Right ventricle myocardium inferior (tissue), 1 donor: ENCODE data around the gene RGMA. TPM values are rescaled to one million over a fixed set of nuclear protein-coding genes. Genes with fewer than 3 reads are reported as not detected.
A peak's percentile ranks its signal among the peaks of the same experiment; 100 is the strongest.

Experiments used
- ATAC-seq: fragments of 200-7000 bp; cut with Tn5 transposase; one replicate; pipeline ENCODE4 v1.9.1; 2020; ENCODE audit warnings: mild to moderate bottlenecking, moderate library complexity
- DNase-seq: peaks from one replicate; pipeline ENCODE4 v3.0.0; 2021; ENCODE audit errors: missing footprints
- intact Hi-C: fragments of 100-400 bp; cut with DNase I; formaldehyde crosslinking; loops from one replicate; pipeline ENCODE4 v1.11.0; 2022
- long read RNA-seq: library from polyadenylated mRNA; unstranded; transcript quantifications from one replicate; pipeline ENCODE4 v2.0.0, GENCODE V29; 2021
- total RNA-seq: library from RNA; stranded (reverse); fragmentation: NEBNext Ultra II Directional; extraction: Animal tissue kit (Norgen Biotek cat#: 25700); gene quantifications from one replicate; pipeline ENCODE4 v1.2.1, GENCODE V29; 2021
- donor health status: DM: no; HTN: yes; CAD: no; lungs with severe emphysema.

RGMA gene, protein sequence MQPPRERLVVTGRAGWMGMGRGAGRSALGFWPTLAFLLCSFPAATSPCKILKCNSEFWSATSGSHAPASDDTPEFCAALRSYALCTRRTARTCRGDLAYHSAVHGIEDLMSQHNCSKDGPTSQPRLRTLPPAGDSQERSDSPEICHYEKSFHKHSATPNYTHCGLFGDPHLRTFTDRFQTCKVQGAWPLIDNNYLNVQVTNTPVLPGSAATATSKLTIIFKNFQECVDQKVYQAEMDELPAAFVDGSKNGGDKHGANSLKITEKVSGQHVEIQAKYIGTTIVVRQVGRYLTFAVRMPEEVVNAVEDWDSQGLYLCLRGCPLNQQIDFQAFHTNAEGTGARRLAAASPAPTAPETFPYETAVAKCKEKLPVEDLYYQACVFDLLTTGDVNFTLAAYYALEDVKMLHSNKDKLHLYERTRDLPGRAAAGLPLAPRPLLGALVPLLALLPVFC
- total RNA-seq: 35.2 TPM
- long read RNA-seq, full-length matches to known transcripts: 18 of 34 reads
- long read RNA-seq, partial matches to known transcripts: 10 of 34 reads
- long read RNA-seq, other reads (novel, unspliced or antisense): 6 of 34 reads

DNA sequence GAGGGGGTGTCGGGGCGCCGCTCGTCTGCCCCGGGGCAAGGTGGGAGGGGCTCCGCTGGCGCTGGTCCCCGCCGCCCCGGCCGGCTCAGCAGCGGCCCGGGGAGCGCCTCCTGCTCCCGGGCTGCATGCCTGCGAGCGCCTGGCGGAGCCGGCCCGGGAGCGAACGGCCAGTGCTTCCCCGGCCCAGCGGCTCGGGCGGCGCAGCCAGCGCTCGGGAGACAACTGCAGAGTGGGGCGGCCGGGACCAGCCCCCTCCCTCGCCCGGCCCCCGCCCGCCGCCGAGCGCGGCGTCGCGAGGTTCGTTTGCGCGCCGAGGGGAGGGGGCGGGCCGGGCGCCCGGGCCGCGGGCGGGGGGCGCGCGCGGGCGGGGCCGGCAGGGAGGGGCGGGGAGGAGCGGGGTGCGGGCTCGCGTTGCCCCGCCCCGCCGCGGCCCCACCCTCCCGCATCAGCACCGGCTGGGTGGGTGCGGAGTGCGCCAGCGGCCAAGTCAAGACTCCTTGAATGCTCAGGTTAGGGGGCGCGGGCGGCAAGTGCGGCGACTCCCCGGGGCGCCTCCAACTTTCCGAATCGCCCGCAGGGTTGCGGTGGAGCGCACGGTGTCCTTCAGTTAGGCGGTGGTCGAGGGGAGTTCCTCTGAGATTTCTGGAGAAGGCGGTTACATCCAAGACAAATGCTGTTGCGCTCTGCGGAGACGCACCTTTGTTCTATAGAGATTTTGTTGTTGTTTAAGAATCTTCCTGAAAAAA is at the start of gene RGMA:
Gene RGMA (minus strand): TSS at position 231 of the 746 bp plus-strand sequence. CDS start 279 bp downstream, outside the sequence.
- intact Hi-C loops: loop anchor here (2.0 to 5.0 kb wide), 4 partner anchors 57 to 528 kb away; no protein-coding TSS in a partner anchor
- peak; percentile 79 for DNase-seq

DNA sequence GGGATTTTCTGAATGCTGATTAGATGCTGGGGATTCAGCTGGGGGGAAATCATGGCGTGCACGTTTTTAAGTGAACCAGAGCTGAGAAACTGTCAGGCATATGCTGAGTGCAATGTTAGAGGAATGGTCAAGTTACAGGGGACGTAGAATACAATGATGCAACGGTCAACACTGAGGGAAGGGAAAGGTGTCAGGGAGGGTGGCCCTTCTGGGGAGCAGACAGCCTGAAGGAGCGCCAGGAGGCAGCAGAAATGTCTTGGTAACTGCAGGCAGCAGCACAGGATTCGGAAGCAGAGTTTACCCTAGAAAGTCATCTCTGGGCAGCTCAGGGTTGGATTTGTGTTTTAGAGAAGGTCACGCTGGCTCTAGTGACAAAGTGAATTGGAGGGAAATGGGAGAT is 47.6 kb upstream of the RGMA start:
- intact Hi-C loops: no loop called here
- DNase-seq (no peak), ATAC-seq (no peak)

More for the DNA sequence above, at the start of gene RGMA:
- ATAC-seq: peak; percentile 53

DNA sequence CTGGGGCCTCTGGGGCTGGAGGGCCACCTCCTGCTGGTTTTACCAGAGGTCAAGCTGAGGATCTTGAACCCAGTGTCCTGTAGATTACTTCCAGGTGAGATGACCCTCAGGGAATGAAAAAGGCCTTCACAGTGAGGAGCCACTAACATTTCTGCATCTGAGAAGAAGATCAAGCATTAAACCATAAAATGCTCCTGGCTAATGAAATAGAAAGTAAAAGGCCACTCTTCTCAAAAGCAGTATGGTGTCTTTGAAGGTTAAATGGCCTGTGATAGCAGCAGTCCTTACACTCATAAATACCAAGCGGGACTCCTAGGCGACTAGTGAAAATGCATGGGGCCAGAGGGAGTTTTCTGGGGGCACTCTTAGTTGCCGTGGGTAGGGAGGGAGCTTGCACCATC is 47.0 kb upstream of the RGMA start:
- no peak for DNase-seq
- ATAC-seq: no peak
- intact Hi-C loops: no loop called here

DNA sequence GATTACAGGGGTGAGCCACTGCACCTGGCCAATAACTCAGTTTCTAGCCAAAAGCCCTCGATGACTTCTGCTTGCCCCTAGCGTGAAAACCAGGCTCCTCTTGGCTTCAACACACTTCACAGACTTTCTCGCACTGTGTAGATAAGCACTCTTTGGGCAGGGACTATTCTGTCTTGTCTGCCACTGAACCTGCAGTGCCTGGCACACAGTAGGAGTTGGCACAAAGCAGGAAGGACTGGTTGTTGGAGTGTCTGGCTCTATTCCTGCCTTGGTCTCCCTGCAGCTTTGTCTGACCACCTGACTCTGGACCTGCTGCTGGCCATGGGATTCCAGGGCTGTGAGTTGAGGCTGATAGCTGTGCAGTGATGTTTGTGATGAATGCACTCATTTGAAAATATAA is 46.4 kb upstream of the RGMA start:
- ATAC-seq (peak; percentile 79), DNase-seq (no peak)
- intact Hi-C loops: no loop called here

DNA sequence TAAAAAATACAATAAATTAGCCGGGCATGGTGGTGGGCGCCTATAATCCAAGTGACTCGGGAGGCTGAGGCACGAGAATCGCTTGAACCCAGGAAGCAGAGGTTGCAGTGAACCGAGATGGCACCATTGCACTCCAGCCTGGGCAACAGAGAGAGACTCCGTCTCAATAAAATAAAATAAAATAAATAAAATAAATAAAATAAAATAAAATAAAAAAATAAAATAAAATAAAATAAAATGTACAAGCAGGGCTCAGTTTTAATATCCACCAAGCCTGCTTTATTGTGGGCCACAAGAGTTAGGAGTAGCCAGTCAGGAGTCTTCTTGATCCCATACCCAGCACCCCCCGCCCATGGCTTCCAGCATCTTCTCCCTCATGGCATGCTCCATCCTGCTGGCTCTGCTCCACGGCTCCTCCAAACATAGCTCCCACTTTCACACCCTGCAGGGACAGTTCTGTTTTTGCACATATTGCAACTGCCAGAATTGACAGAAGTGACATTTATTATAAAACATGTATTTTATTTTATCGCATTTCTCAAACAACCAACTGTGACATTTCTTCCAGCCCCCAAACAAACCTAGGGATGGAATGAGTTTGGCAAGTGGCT is 42.6 kb upstream of the RGMA start:
- ATAC-seq (no peak), DNase-seq (no peak)
- intact Hi-C loops: no loop called here

DNA sequence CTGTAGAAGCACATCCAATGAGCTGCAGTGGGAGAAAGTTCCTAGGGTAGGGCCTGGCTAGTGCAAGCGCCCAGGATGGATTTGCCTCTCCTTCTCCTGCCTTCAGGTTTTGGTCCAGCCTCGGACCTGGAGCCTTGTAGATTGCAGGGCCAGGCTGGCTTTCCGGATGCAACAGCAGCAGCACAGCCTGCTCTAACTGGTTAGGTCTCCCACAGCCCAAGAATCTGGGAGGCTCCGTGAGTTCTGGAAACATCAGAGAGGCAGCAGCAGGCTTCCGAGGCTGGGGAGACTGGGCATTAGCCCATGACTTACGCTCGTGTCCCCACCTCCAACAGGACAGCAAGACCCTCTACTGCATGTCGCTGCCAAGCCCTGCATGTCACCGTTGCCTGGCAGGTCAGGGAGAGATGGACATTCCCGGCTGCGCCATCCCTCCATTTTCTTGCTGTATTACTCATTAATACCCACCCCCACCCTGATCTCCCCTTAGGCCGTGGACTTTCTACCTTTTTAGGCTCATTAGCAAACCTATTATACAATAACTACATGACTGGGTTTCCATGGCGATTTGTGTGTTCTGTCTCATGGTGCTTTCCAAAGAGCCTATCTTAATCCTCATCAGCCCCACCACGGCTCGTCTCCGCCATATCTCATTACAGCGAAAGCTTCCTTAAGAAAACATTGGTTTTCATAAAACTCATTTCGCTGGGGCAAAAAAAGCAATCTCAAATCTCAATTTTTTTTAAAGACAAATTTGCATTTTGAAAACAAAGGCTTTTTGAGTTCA is 40.9 kb upstream of the RGMA start:
- ATAC-seq: no peak

DNA sequence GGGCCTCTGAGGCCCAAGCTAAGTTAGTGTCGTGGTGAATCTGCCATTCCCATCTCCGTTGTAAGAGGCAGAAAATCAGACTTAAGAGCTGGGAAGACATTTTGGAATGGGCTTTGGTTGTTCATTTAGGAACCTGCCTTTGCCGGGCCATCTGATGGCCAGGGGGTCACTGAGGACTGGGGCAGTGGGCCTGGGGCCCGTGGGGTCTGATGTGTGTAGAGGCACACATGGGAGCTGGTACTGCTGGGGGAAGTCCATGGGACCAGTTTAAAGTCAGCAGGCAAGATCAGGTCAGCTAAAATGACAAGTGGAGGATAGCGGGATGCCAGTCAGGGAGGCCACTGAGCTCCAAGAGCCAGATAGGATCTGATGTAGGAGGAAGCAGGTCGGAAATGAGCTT is 38.3 kb upstream of the RGMA start:
- DNase-seq (no peak), ATAC-seq (no peak)
- intact Hi-C loops: no loop called here

More for the DNA sequence above, 40.9 kb upstream of the RGMA start:
- no peak for DNase-seq
- intact Hi-C loops: no loop called here

DNA sequence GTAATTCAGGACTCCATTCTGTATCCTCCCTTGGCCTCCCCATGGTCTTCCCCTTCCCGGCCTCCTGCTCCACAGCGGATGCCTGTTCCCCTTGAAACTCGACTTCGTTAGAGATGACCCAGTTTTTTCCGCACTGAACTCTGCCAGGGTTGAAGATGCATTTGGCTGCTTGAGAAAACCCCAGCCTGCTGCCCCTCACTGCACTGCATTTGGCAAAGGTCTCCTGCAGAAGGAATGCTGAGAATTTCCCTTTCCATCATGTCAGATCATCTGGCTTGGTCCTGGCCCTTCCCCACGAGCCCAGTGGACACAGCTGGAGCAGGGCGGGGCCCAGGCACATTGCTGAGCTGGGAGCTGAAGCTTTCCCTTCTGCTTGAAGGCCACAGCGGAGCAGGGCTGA is 37.6 kb upstream of the RGMA start:
- peak; percentile 87 for DNase-seq
- ATAC-seq: peak; percentile 82
- intact Hi-C loops: no loop called here

DNA sequence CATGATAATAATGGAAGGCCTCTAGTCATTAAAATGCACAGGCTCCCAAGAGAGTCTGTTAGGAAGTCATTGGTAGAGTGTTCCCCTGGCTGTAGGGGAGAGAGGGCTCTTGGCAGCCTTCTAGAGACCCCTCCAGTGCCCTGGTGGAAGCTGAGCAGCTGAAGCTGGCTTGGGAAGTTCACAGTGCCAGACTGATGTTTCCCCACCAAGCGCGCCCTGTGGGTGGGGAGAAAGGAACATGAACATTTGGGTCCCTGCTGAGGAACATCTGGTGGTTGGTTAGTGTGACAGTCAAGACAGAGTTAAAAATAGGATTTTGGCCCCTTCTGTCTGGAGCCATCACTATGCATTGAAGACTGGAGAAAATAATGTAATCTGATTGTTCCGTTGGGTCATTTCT is 37.1 kb upstream of the RGMA start:
- ATAC-seq (peak; percentile 17), DNase-seq (no peak)
- intact Hi-C loops: no loop called here

DNA sequence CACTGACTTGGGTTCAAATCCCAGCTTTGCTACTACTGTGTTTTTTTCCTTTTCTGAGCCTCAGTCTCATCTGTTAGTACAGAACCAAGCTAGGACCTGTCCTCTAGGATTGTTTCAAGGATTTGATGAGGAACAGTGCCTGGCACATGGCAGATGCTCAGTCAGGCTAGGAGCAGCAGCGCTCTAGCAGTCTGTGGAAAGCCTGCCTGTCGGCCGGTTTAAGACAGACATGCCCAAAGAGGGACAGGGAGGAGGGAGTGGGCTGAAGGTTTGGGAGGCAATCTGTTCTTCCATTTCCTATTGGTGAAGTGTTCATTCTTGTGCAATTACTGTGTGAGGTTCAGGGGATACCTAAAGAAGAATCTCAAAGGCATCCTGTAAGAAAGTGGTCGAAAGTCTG is 35.1 kb upstream of the RGMA start:
- DNase-seq: no peak
- intact Hi-C loops: no loop called here
- no peak for ATAC-seq

DNA sequence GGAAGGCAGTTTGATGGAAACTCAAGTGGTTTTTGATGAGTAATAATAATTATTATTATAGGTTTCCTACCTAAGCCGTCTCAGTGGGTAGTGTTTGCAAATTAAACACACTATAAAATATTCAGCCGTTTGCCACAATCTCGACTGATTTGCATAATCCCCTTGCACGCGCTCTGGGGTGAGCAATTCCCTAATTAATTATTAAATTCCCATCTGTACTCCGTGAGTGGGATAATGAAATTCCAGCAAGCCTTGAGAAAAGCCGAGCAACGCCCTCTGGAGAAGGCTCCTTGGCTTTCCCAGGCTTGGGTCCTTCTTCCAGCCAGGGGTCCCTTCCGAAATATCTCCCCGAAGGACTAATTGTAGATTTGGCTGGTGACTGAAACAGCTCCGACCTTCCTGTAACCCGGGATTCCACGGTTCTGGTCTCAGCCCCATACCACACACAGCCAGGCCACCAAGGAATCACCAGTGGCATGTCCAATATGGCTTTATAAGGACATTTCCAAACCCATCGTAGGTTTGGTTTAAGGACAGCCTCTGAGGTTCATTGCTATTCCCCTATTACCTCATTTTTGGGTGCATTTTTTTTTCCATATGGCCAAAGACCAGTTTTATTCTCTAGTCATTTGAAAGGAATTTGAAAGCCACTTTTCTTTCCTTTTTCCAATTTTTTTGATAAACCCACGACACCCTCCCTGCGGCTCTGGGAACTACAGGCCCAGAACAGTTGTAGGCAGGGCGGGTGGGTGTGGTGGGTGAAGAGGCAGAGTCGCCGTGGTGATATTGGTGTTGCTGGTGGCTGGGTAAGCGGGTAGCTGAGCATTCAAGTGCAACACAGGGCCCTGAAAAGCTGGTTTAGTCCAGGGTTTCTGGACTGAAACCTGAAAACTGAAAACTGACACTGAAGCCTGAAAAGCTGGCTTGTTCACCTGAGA is 33.2 kb upstream of the RGMA start:
- ATAC-seq: peak; percentile 79
- intact Hi-C loops: no loop called here
- no peak for DNase-seq

DNA sequence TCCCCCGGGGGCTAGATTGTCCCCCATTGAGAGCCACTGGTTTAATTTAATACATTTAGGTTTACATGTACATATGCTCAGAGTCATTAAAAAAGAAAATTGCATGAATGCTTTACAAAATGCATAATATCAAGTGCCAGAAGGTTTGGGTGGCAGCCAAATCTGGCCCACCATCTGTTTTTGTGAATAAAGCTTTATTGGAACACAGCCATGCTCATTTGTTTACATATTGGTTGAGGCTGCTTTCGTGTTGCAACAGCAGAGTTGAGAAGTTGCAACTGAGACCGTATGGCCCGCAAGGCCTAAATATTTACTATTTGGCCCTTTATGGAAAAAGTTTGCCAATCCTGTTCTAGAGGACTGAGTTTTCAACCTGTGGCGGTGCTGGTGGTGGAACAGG is 32.1 kb upstream of the RGMA start:
- ATAC-seq (no peak), DNase-seq (no peak)
- intact Hi-C loops: no loop called here

DNA sequence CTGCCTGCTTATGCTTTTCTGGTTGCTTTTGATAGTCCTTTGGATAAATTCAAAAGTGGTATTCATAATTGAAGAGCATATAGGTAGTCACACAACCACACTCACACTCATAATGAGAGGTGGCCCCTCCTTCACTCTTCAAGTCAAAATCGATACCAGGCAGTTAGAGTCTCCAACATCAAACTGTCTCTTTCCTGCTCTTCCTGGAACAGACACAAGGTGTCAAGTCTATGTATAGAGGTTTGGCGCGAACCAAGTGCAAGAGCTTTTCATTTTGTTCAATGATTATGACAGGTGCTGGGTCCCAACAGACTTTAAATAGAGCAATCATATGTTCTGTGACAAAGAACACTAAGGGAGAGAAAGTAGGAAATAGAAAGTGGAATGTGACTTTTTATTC is 29.9 kb upstream of the RGMA start:
- DNase-seq (no peak), ATAC-seq (no peak)
- intact Hi-C loops: no loop called here

DNA sequence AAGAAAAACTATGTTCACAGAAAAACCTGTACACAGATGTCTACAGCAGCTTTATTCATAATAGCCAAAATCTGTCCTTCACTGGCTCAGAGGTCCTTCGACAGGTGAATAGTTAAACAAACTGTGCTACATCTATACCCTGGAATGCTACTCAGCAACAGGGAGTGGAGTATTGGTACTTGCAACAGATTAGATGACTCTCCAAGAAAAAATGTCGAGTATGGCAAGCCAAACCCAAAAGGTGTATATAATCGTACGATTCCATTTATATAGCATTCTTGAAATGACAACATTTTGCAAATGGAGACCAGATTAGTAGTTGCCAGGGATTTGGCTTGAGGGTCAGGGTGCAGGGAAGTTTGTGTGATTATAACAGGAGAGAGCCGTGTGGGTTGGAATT is 22.4 kb upstream of the RGMA start:
- intact Hi-C loops: no loop called here
- no peak for ATAC-seq
- DNase-seq: no peak

DNA sequence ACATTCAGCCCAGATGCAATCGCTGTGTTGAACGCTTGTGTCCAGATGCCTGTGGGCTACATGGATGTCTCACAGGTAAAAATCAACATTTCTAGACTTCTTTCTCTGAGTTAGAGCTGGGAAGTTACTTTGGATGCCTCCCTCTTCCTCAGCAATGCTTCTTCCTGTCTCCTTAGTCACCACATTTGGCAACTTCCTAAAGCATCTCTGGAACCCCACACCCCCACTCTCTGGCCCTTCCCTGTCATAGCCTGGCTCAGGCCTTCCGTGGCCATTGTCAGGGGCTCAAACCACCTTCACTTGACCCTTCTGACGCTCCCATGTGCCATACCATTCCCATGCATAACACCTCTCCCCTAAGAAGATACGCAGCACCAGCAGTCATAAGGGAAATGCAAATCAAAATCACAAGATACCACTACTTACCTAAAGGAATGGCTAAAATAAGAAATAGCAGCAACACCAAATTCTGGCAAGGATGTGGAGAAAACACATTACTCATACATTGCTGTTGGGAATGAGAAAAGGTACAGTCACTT is 21.6 kb upstream of the RGMA start:
- intact Hi-C loops: no loop called here
- DNase-seq (no peak), ATAC-seq (no peak)

DNA sequence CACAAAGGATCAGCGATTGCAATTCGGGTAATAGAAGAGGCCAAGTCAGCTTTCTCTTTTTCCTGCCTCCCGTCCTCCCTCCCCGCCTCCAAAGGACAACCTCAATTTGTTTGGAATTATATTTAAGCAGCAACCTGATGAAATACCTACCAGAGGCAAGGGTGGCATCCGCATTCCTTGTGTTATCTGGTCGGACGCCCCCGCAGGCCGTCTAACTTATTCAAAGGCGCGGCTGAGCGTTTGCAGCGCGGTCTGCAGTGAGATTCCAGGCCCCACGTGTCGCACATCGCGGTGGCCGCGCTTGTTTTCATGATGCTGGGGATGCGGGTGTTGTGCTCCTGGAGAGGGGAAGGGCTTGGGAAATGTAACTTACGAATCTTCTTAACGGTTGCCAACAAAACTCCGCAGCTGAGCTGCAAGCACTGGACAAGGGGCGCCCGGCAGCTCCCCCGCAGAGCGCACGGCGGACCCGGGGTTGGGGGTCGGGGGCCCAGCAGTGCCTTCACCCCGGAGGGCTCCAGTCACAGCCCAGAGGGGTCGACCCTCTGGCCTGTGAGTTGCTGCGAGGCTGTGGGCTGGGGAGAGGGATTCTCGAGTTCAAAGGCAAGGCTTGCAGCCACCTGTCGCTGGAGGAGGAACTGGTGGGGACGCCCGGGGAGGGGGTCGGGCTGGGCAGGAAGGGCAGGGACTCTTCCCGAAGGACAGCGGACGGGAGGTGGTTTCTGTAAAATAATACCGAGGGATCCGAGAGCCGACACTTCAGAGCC is 20.5 kb upstream of the RGMA start:
- DNase-seq (no peak), ATAC-seq (no peak)
- intact Hi-C loops: no loop called here

DNA sequence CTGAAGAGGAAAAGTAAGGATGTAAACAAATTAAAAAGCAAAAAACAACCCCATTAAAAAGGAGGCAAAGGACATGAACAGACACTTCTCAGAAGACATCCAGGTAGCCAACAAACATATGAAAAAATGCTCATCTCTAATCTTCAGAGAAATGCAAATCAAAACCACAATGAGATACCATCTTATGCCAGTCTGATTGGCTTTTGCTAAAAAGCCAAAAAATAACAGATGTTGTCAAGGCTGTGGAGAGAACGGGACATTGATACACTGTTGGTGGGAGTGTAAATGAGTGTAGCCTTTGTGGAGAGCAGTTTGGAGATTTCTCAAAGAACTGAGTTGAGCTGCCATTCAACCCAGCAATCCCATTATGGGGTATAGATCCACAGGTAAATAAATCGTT is 18.6 kb upstream of the RGMA start:
- intact Hi-C loops: no loop called here
- DNase-seq: no peak
- no peak for ATAC-seq
